ENCODE measurements around the gene PSMB4.

PSMB4 gene

DNA sequence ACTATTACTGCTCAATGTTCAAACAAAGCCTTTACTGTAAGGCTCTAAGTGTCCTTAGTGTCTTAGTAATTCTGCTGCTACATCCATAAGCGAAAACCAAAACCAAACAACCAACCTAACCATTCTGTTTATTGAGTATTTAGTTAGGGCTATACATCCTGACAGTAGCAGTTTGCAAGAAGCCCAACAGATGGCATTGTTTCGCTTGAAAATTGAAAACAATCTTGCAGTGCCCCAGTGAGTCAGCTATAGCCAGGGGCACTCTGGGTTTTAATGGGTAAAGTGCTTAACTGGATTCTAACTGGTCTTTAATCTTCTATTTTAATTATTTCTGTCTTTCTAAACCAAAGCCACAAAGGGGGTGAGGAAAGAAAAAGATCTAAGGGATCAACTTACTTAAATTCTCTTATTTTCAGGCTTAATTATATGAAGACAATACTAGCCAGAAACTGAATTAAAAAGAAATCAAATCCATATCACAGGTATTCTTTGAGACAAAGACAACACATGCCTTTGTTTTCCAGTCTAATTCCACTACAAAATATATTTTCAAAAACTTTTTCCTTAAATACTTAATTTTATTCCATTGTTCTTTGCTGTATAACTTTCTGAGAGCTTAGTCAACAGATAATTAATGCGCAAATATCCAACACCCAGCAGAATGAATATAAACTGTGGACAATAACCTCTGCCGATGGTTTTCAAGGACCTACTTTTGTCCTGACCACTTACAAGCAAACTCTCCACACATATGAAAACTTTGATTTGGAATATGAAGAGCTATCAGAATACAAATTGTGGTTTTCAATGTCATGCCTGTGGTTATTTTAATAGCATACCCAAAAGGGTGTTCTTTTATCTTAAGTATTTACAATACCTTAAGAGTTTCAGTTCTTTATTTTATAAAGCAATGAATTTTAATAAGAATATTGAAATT, 44.7 kb downstream of the PSMB4 start:
- Histone ChIP-seq H3K36me3 (ENCODE audit: control insufficient read depth, insufficient read depth, low read length) (no peaks in the 10 kb centered on the region; the same call in 1 of the 2 replicates), H3K27me3 (replicated peaks; ENCODE audit: control insufficient read depth, insufficient read depth, low read length) (no peaks in the 10 kb centered on the region), H3K4me3 (replicated peaks; ENCODE audit: low read depth, low read length) (no peak overlapping the region)
- peak; percentile 24 for DNase-seq (ENCODE audit: extremely low read depth, insufficient read length)
- TF ChIP-seq, protein P1, sequence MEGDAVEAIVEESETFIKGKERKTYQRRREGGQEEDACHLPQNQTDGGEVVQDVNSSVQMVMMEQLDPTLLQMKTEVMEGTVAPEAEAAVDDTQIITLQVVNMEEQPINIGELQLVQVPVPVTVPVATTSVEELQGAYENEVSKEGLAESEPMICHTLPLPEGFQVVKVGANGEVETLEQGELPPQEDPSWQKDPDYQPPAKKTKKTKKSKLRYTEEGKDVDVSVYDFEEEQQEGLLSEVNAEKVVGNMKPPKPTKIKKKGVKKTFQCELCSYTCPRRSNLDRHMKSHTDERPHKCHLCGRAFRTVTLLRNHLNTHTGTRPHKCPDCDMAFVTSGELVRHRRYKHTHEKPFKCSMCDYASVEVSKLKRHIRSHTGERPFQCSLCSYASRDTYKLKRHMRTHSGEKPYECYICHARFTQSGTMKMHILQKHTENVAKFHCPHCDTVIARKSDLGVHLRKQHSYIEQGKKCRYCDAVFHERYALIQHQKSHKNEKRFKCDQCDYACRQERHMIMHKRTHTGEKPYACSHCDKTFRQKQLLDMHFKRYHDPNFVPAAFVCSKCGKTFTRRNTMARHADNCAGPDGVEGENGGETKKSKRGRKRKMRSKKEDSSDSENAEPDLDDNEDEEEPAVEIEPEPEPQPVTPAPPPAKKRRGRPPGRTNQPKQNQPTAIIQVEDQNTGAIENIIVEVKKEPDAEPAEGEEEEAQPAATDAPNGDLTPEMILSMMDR (IDR thresholded peaks at IDR 0.05; ENCODE audit: insufficient read depth, low read length, poor library complexity, severe bottlenecking), result peak; percentile 73

DNA sequence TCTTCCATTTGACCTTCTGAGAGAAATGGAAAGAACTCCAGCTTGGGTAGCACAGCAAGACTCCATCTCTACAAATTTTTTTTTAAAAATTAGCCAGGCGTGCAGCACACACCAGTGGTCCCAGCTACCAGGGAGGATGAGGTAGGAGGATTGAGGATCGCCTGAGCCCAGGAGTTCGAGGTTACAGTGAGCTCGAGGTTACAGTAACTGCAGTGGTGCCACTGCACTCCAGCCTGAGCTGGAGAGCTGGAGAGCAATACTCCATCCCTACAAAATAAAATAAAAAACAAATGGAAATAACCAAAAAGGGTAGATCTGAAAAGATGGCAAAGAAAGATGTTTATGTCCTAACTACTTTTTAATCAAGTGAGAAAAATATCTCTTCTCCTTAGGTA, 45.4 kb downstream of the PSMB4 start:
- H3K4me3 ChIP-seq (replicated peaks; ENCODE audit: low read depth, low read length), result no peak overlapping the region
- H3K36me3 ChIP-seq (ENCODE audit: control insufficient read depth, insufficient read depth, low read length), result no peaks in the 10 kb centered on the region; the same call in 1 of the 2 replicates
- TF ChIP-seq, protein P1 (IDR thresholded peaks at IDR 0.05; ENCODE audit: insufficient read depth, low read length, poor library complexity, severe bottlenecking), result no peak
- no peaks in the 10 kb centered on the region for H3K27me3 ChIP-seq (replicated peaks; ENCODE audit: control insufficient read depth, insufficient read depth, low read length)
- DNase-seq (ENCODE audit: extremely low read depth, insufficient read length), result no peak

DNA sequence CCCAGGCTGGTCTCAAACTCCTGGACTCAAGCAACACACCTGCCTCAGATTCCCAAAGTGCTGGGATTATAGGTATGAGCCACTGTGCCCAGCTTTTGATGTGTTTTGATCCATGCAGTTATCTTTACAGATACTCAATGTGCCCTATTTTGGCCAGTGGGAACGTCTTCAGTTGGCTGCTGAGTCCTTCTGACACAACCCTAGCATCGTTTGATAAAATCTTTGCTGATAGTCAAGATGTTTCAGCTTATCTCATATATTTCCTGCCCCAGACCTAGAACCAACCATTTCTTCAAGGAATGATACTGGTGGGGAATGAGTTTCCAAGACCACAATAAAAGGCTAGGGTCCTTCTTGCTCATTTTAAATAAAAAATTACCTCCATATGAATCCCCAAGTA, 48.3 kb downstream of the PSMB4 start:
- Histone ChIP-seq H3K27me3 (replicated peaks; ENCODE audit: control insufficient read depth, insufficient read depth, low read length) (no peaks in the 10 kb centered on the region), H3K36me3 (ENCODE audit: control insufficient read depth, insufficient read depth, low read length) (no peaks in the 10 kb centered on the region), H3K4me3 (replicated peaks; ENCODE audit: low read depth, low read length) (no peak overlapping the region)
- TF ChIP-seq, protein P1 (IDR thresholded peaks at IDR 0.05; ENCODE audit: insufficient read depth, low read length, poor library complexity, severe bottlenecking), result no peak
- no peak for DNase-seq (ENCODE audit: extremely low read depth, insufficient read length)

All from GM06990 (cell line).